K562 (cell line): ENCODE measurements around the gene TRMT10B.

Source experiments
- CREM ChIP-seq: IDR thresholded peaks from 2 replicates; pipeline ENCODE4 v1.6.1; 2014; ENCODE audit warnings: antibody characterized with exemption, low read depth
- PCBP1 ChIP-seq: fragments of 200-400 bp; formaldehyde crosslinking; IDR thresholded peaks from 2 replicates; pipeline ENCODE4 v1.6.1; 2018; ENCODE audit warnings: mild to moderate bottlenecking, low read depth, low read length; ENCODE audit not compliant: poor library complexity, severe bottlenecking
- PCBP2 ChIP-seq: fragments of 200-400 bp; formaldehyde crosslinking; IDR thresholded peaks from 2 replicates; pipeline ENCODE4 v1.6.1; 2018; ENCODE audit warnings: low read length, low read depth, mild to moderate bottlenecking, moderate library complexity; ENCODE audit not compliant: poor library complexity, severe bottlenecking
- PRPF4 ChIP-seq: fragments of 200-400 bp; formaldehyde crosslinking; IDR thresholded peaks from one replicate; pipeline ENCODE4 v1.6.1; 2017; ENCODE audit warnings: low read length, low read depth, mild to moderate bottlenecking; ENCODE audit not compliant: insufficient read depth, poor library complexity, severe bottlenecking
- YY1 ChIP-seq, 3 experiments: IDR thresholded peaks; 2 replicates each; pipeline ENCODE4 v1.6.1; 2011; ENCODE audit warnings: low read length in 2 of 3, mild to moderate bottlenecking in 2 of 3, moderate library complexity in 2 of 3, borderline replicate concordance in 1 of 3, control low read depth in 1 of 3, low read depth in 1 of 3; ENCODE audit not compliant: insufficient read depth in 3 of 3, insufficient replicate concordance in 2 of 3, control insufficient read depth in 1 of 3, insufficient read length in 1 of 3; ENCODE audit errors: extremely low read depth in 1 of 3
- ZC3H4 ChIP-seq: sonication (generic); formaldehyde crosslinking; IDR thresholded peaks from 2 replicates; pipeline ENCODE4 v1.9.0; 2021; ENCODE audit warnings: missing genetic modification reagents, borderline replicate concordance
- ZNF12 ChIP-seq: sonication (generic); formaldehyde crosslinking; IDR thresholded peaks from 2 replicates; pipeline ENCODE4 v1.4.0; 2020; ENCODE audit warnings: mild to moderate bottlenecking, missing genetic modification reagents

DNA sequence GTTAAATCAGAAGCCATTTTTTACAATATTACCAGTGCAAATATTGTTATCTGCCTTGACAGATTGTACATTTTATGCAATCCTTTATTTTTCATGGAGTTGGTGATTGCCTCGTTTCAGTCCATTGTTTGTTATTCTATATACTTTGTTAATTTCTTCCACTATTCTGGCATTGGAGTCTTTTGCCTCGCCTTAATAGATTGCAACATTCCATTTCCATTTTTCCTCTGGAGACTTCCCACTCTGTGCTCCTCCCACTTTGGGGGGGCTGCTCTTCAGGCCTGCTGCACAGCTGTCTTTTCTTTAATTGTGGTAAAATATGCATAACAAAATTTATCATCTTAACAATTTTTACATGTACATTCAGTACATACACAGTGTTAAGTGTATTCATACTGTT is 42.6 kb downstream of the TRMT10B start:
- TF ChIP-seq PRPF4 (no peak), PCBP1 (no peak), CREM (no peak), ZC3H4 (CRISPR knock-in tag) (no peak), PCBP2 (no peak), ZNF12 (CRISPR knock-in tag) (no peak), YY1 (IDR thresholded peaks at IDR 0.05; ENCODE audit: borderline replicate concordance in 1 of 3, control insufficient read depth in 1 of 3, extremely low read depth in 1 of 3, insufficient read depth in 3 of 3, insufficient read length in 1 of 3, insufficient replicate concordance in 2 of 3, low read depth in 1 of 3, low read length in 2 of 3) (no peak)
